K562 treated with DMSO at 1 percent for 12 hours (cell line): Measurements from ENCODE around the gene SAGE1. TPM values are rescaled to one million over a fixed set of nuclear protein-coding genes. Genes with fewer than 3 reads are reported as not detected.

ENCODE experiments used
- total RNA-seq: library from RNA; unstranded; fragments of 300-600 nt; gene quantifications from 2 replicates; pipeline ENCODE4 v1.2.3, GENCODE V29; 2022; ENCODE audit not compliant: insufficient read depth

The SAGE1 gene
- 10.9 and 24.2 TPM in 2 replicates for total RNA-seq

GRCh38 chrX:135893294-135893817 lies at the start of gene SAGE1, which contains the start of gene CT45A10:
Gene SAGE1 (plus strand): TSS chrX:135893716. CDS start chrX:135896243, 2,527 bp downstream.
Gene CT45A10 (minus strand): TSS chrX:135893444. CDS start chrX:135885344, 8,100 bp downstream.

GRCh38 chrX:135854438-135854837 lies 39.1 kb upstream of the SAGE1 start, which contains the start of gene CT45A8:
Gene CT45A8 (minus strand): TSS chrX:135854538. CDS start chrX:135850783, 3,755 bp downstream.

DNA sequence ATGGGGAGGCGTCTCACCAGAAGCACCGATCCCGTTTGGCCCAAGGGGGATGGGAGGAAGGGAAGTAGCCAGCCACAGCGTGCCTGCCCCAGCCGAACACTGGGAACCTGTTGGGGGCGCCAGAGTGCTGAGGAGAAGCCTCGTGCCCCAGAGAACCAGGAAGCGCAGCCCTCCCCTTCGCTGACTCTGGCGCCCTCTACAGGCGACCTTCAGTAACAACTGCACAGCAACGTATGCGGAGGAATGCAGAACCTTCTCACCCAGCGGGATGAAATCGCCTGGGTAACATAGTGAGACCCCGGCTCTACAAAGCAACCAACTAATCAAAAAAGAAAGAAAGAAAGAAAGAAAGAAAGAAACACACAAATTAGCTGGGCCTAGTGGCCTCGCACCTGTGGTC lies 21.8 kb upstream of the SAGE1 start, which contains the start of gene CT45A9:
Gene CT45A9 (minus strand): TSS at position 101 of the 400 bp plus-strand sequence. CDS start 3,751 bp downstream, outside the sequence.

Other genes with a start within 250 kb of the SAGE1 start
- not detected in 2 replicates for gene CT45A1, start 180.1 kb upstream of the SAGE1 start, total RNA-seq
- gene CT45A3, start 125.5 kb upstream of the SAGE1 start, total RNA-seq, result not detected in 2 replicates
- gene CT45A5, start 108.2 kb upstream of the SAGE1 start, total RNA-seq, result 0.68 TPM in 1 of 2 replicates, not detected in the other
- gene CT45A6, start 90.9 kb upstream of the SAGE1 start, total RNA-seq, result not detected in 2 replicates
- 1.2 TPM in 1 of 2 replicates, not detected in the other for gene CT45A2, start 73.7 kb upstream of the SAGE1 start, total RNA-seq
- gene CT45A7, start 56.4 kb upstream of the SAGE1 start, total RNA-seq, result not detected in 2 replicates
- gene CT45A8, start 39.2 kb upstream of the SAGE1 start, total RNA-seq, result not detected in 2 replicates
- gene CT45A9, start 21.9 kb upstream of the SAGE1 start, total RNA-seq, result not detected in 2 replicates
- 18.0 and 25.8 TPM in 2 replicates for gene CT45A10, start 272 bp upstream of the SAGE1 start, total RNA-seq
- gene MMGT1, start 80.3 kb downstream of the SAGE1 start, total RNA-seq, result 8.6 and 18.4 TPM in 2 replicates
- gene SLC9A6, start 91.7 kb downstream of the SAGE1 start, total RNA-seq, result 3.2 and 16.1 TPM in 2 replicates